Calu3 (cell line): Measurements from ENCODE around the gene MRPL17. TPM values are rescaled to one million over a fixed set of nuclear protein-coding genes. Genes with fewer than 3 reads are reported as not detected.
A peak's percentile ranks its signal among the peaks of the same experiment; 100 is the strongest.
"Not testable (repeated sequence)": the region's sequence is repeated elsewhere in the genome, so short reads cannot be mapped to it uniquely, and the experiment has no call there.

Experiments
- BruUV-seq: library from RNA; stranded (reverse); fragments of 400-500 nt; replicated peaks from 2 replicates; lab custom pipeline; 2021; lab: Mats Ljungman, UMichigan
- CTCF ChIA-PET: fragments of 300-600 bp; sonication (Branson Sonifier 250); formaldehyde crosslinking; loops from one replicate; lab custom pipeline; 2022; ENCODE audit warnings: antibody characterized with exemption; lab: Charles Lee
- DNase-seq: peaks from one replicate; pipeline ENCODE4 v3.0.0; 2022
- H3K27ac Mint-ChIP-seq: one replicate; pipeline ENCODE4 v1.8.0; 2022; ENCODE audit warnings: mixed read lengths; ENCODE audit not compliant: unreplicated experiment
- H3K27me3 Mint-ChIP-seq: one replicate; pipeline ENCODE4 v1.8.0; 2022; ENCODE audit warnings: mixed read lengths; ENCODE audit not compliant: unreplicated experiment
- H3K36me3 Mint-ChIP-seq: one replicate; pipeline ENCODE4 v1.8.0; 2022; ENCODE audit warnings: mild to moderate bottlenecking, moderate library complexity, mixed read lengths; ENCODE audit not compliant: insufficient read depth, unreplicated experiment
- H3K4me1 Mint-ChIP-seq: one replicate; pipeline ENCODE4 v1.8.0; 2022; ENCODE audit warnings: mild to moderate bottlenecking, low read depth, mixed read lengths; ENCODE audit not compliant: unreplicated experiment
- H3K4me3 Mint-ChIP-seq: one replicate; pipeline ENCODE4 v1.8.0; 2022; ENCODE audit warnings: mild to moderate bottlenecking, low read depth, moderate library complexity, mixed read lengths; ENCODE audit not compliant: unreplicated experiment
- H3K9me3 Mint-ChIP-seq: one replicate; pipeline ENCODE4 v1.8.0; 2022; ENCODE audit warnings: low read depth, mixed read lengths; ENCODE audit not compliant: unreplicated experiment
- intact Hi-C: fragments of 100-400 bp; cut with micrococcal nuclease; formaldehyde crosslinking; loops from one replicate; pipeline ENCODE4 v1.10.0; 2022; ENCODE audit not compliant: unreplicated experiment
- total RNA-seq: library from RNA; stranded (reverse); gene quantifications from 2 replicates; pipeline ENCODE4 v1.2.3, GENCODE V29; 2022
- TF ChIP-seq, protein P1 (sequence below): fragments of 200-600 bp; IDR thresholded peaks from one replicate; pipeline ENCODE4 v1.8.0; 2022; ENCODE audit warnings: antibody characterized with exemption; ENCODE audit not compliant: unreplicated experiment

The MRPL17 gene
- total RNA-seq, 1 experiment from 2014 or later, result 78.2 TPM

DNA sequence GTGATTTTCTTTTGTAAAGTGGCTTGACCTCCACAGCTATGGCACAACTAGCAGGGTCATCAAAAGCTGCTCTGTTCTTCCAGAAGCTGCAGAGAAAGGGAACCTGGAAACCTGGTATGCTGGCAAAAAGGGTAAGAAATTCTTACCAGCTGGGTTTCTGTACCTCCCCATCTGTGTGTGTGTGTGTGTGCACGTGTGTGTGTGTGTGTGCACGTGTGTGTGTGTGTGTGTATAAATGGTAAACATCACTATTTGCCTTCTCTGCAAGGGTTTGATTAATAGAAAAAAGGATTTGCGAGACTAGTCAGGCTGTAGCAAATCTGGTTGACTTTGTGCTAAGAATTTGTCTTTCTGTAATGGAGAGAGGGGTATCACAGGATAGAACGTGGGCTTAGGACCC is 4.7 kb upstream of the MRPL17 start:
- no peaks in the 10 kb centered on the region for H3K4me1 Mint-ChIP-seq

DNA sequence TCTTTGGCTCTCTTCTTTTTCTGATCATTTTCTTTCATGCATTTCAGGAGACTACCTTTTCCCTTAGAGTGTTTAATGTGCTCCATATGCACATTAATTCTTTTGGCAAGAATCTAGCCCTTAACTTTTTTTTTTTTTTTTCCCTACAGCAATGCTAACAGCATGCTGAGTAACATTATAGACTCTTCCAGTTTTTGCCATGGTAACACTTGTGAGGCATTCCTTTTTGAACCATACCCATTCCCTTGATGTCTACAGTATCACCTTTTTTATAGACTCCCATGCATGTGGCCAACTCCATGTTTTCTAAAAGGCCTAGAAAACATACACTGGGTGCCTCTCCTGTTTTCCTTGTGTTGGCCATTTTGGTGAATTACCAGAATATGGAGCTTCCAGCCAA is 2.9 kb upstream of the MRPL17 start:
- no peak overlapping the region for H3K27ac Mint-ChIP-seq
- H3K27me3 Mint-ChIP-seq, result peaks cover 40% of the 10 kb centered on the region
- CTCF ChIA-PET, result no interaction called here

More for the DNA sequence above, 4.7 kb upstream of the MRPL17 start:
- no peaks in the 10 kb centered on the region for H3K9me3 Mint-ChIP-seq
- no peak for DNase-seq
- intact Hi-C loops, result no loop called here
- H3K27me3 Mint-ChIP-seq, result peaks cover 44% of the 10 kb centered on the region
- CTCF ChIA-PET, result no interaction called here
- H3K27ac Mint-ChIP-seq, result no peak overlapping the region
- peaks cover 9% of the 10 kb centered on the region for H3K36me3 Mint-ChIP-seq
- BruUV-seq, result no TSS peak
- TF ChIP-seq, protein P1, sequence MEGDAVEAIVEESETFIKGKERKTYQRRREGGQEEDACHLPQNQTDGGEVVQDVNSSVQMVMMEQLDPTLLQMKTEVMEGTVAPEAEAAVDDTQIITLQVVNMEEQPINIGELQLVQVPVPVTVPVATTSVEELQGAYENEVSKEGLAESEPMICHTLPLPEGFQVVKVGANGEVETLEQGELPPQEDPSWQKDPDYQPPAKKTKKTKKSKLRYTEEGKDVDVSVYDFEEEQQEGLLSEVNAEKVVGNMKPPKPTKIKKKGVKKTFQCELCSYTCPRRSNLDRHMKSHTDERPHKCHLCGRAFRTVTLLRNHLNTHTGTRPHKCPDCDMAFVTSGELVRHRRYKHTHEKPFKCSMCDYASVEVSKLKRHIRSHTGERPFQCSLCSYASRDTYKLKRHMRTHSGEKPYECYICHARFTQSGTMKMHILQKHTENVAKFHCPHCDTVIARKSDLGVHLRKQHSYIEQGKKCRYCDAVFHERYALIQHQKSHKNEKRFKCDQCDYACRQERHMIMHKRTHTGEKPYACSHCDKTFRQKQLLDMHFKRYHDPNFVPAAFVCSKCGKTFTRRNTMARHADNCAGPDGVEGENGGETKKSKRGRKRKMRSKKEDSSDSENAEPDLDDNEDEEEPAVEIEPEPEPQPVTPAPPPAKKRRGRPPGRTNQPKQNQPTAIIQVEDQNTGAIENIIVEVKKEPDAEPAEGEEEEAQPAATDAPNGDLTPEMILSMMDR, result no peak
- no peak overlapping the region for H3K4me3 Mint-ChIP-seq

DNA sequence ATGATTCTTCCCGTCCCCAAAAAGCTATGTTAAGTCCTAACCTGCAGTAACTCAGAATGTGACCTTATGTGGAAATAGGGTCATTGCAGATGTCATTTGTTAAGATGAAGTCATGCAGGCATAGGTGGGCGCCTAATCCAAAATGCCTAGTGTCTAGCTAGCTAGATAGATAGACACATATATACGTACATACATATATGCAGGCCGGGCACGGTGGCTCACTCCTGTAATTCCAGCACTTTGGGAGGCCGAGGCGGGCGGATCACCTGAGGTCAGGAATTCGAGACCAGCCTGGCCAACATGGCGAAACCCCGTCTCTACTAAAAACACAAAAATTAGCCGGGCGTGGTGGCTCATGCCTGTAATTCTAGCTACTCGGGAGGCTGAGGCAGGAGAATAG is 928 bp upstream of the MRPL17 start:
- H3K9me3 Mint-ChIP-seq, H3K27ac Mint-ChIP-seq, BruUV-seq, H3K4me1 Mint-ChIP-seq, intact Hi-C loops, DNase-seq: not testable (repeated sequence)
- Mint-ChIP-seq H3K36me3 (peaks cover 27% of the 10 kb centered on the region), H3K4me3 (peak overlapping the region; percentile 99), H3K27me3 (peaks cover 33% of the 10 kb centered on the region)
- CTCF ChIA-PET, result interaction anchor here (1.2 to 1.3 kb wide), 4 partner anchors 20 to 305 kb away, joined by 3 to 18 read pairs (median 4); no protein-coding TSS in a partner anchor

More for the DNA sequence above, 2.9 kb upstream of the MRPL17 start:
- Mint-ChIP-seq H3K9me3 (no peaks in the 10 kb centered on the region), H3K4me1 (no peaks in the 10 kb centered on the region), H3K4me3 (no peak overlapping the region), H3K36me3 (peaks cover 27% of the 10 kb centered on the region)
- no peak for DNase-seq
- BruUV-seq, result no TSS peak
- intact Hi-C loops, result no loop called here
- TF ChIP-seq, protein P1, result no peak

DNA sequence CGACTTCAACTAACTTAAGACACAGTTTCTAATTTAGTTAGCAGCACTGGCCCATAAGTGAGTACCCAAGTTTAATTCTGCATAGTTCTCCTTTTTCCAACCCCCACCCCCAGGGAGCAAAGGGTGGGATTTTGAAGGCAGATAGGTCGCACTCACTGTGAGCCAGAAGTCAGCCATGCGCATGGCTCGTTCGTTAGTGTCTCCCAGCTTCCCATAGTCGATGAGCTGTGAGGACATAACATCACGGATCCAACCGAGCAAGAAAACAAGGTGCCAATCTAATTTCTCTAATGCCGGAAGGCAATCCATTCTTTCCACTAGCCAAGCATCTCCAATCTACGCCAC is 577 bp downstream of the MRPL17 start:
- Mint-ChIP-seq H3K27ac (peak overlapping the region; percentile 68), H3K27me3 (peaks cover 22% of the 10 kb centered on the region), H3K4me3 (peak overlapping the region; percentile 99), H3K9me3 (no peaks in the 10 kb centered on the region), H3K4me1 (no peaks in the 10 kb centered on the region), H3K36me3 (peaks cover 27% of the 10 kb centered on the region)
- BruUV-seq, result TSS peak; percentile 84
- TF ChIP-seq, protein P1, result no peak
- intact Hi-C loops, result loop anchor here (2.0 kb wide), 1 partner anchor 70 kb away; the partner anchor contains the start of gene TAF10
- CTCF ChIA-PET, result interaction anchor here (1.2 to 1.3 kb wide), 3 partner anchors 71 to 303 kb away, joined by 5 to 18 read pairs (median 9); partner anchors contain the start of gene TAF10
- no peak for DNase-seq

DNA sequence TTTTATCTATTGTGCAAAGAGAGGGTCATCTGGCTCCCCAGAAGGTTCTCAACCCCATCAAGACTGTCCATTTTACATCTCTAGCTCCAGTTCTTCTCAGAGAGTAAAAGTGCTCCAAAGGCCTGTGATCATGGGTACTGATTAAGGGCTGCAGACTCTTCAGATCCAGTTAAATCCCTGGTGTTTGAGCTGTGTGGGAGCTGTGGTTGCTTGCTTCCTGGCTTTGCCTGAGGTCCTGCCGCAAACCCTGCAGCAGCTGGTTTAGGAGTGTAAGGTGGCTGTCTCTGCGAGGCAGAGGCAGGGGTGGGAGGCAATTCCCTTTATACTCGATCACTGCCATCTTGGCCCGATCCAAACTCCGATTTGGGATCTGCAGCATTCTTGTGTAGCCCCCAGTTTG is 1.2 kb downstream of the MRPL17 start:
- peaks cover 27% of the 10 kb centered on the region for H3K36me3 Mint-ChIP-seq
- TF ChIP-seq, protein P1, result no peak
- intact Hi-C loops, result loop anchor here (2.0 kb wide), 1 partner anchor 69 kb away; the partner anchor contains the start of gene TAF10
- no peaks in the 10 kb centered on the region for H3K9me3 Mint-ChIP-seq
- DNase-seq, result peak; percentile 3
- H3K27me3 Mint-ChIP-seq, result peaks cover 16% of the 10 kb centered on the region
- H3K27ac Mint-ChIP-seq, result no peak overlapping the region
- no peaks in the 10 kb centered on the region for H3K4me1 Mint-ChIP-seq
- H3K4me3 Mint-ChIP-seq, result peak overlapping the region; percentile 99
- CTCF ChIA-PET, result no interaction called here
- no TSS peak for BruUV-seq
